GM10248 (cell line): ENCODE data around the gene CCSER2.

ENCODE experiments used
- CTCF ChIA-PET: fragments of 300-600 bp; sonication (Branson Sonifier 250); formaldehyde crosslinking; extraction: SDS; loops from one replicate; lab custom pipeline; 2021; ENCODE audit warnings: antibody characterized with exemption; lab: Yijun Ruan, JAX
- POLR2A ChIA-PET: fragments of 350-650 bp; sonication (Branson Sonifier 250); formaldehyde crosslinking; extraction: SDS; loops from one replicate; lab custom pipeline; 2020; ENCODE audit warnings: antibody characterized with exemption; lab: Yijun Ruan, JAX
- DNase-seq: peaks from one replicate; pipeline ENCODE4 v3.0.0; 2012; ENCODE audit errors: extremely low spot score
- TF ChIP-seq, protein P1 (sequence below): IDR thresholded peaks from 2 replicates; pipeline ENCODE4 v1.5.1; 2012; ENCODE audit warnings: mild to moderate bottlenecking, low read depth; ENCODE audit errors: extremely low read depth, missing control alignments, control extremely low read depth

The CCSER2 gene

DNA sequence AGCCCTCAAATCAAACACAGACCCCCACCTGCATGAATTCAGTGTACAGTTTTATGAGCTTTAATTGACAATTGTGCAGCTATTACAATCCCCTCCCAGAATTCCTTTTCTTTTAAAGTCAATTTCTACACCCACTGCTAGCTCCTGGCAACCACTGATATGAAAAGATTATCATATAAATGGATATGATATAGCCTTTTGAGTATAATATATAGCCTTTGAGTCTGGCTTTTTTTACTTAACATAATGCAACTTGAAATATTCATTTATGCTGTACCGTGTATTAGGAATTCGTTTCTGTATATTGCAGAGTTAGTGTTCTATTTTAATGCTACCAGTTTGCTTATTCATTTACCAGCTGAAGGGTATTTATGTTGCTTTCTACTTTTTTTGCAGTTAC lies 127.7 kb downstream of the CCSER2 start:
- TF ChIP-seq, protein P1, sequence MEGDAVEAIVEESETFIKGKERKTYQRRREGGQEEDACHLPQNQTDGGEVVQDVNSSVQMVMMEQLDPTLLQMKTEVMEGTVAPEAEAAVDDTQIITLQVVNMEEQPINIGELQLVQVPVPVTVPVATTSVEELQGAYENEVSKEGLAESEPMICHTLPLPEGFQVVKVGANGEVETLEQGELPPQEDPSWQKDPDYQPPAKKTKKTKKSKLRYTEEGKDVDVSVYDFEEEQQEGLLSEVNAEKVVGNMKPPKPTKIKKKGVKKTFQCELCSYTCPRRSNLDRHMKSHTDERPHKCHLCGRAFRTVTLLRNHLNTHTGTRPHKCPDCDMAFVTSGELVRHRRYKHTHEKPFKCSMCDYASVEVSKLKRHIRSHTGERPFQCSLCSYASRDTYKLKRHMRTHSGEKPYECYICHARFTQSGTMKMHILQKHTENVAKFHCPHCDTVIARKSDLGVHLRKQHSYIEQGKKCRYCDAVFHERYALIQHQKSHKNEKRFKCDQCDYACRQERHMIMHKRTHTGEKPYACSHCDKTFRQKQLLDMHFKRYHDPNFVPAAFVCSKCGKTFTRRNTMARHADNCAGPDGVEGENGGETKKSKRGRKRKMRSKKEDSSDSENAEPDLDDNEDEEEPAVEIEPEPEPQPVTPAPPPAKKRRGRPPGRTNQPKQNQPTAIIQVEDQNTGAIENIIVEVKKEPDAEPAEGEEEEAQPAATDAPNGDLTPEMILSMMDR: no peak
- CTCF ChIA-PET: interaction anchor here (1.7 to 1.8 kb wide), 2 partner anchors 26 to 81 kb away, joined by 4 to 6 read pairs; no protein-coding TSS in a partner anchor
- POLR2A ChIA-PET: no interaction called here
- DNase-seq: no peak

DNA sequence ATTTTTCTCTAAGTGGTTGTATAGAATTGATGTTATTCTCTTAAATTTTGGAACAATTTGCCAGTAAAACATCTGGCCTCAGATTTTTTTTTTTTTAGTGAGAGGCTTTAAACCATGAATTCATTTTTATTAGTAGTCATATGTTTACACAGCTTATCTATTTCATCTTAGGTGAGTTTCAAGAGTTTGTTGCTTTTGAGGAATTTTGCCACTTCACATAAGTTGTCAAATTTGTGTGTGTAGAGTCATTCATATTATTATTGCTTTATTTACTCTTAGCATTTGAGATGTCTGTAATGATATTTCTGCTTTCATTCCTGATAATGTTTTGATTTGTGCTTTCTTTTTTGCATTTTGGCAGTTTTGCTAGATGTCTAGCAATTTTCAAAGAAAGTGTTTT lies 132.1 kb downstream of the CCSER2 start:
- ChIA-PET CTCF (no interaction called here), POLR2A (no interaction called here)
- TF ChIP-seq, protein P1: no peak
- no peak for DNase-seq

DNA sequence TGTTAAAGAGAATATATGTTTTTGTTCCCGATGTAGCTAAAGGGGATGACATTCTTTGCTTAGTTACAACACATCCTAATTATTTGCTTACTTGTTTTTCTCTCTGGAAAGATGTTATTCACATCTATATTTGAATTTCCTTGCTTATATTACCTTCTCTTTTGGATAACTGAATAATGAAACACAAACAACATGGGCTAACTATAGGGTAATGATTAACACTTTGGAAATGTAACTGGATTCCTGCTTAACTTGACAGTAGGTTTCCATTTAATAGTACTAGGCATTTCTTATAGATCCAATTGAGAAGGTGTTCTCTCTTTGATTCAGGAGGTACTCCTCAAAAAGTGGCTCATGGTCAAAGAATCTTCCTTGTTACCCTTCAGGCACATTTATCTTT lies 141.1 kb downstream of the CCSER2 start:
- no peak for DNase-seq
- CTCF ChIA-PET: no interaction called here
- TF ChIP-seq, protein P1: no peak
- POLR2A ChIA-PET: no interaction called here

DNA sequence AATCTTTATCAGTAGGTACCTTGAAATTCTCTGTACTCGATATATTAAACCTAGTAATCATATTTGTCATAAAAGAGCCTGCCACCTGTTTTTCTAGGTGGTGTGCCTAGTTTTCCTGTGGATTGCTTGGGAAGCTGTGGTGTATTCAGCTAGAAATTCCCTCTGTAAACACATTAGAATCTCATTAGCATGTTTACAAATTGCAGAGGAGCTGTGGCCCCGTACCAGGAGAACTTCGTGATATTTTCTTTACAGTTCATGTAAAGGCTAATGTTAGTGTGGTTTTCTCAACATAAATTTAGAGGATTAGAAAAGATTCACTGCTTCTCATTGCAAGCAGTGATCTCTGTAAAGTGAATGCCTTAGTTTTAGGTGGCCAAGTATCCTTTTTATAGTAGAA lies 144.7 kb downstream of the CCSER2 start:
- ChIA-PET CTCF (no interaction called here), POLR2A (no interaction called here)
- no peak for DNase-seq
- TF ChIP-seq, protein P1: no peak

DNA sequence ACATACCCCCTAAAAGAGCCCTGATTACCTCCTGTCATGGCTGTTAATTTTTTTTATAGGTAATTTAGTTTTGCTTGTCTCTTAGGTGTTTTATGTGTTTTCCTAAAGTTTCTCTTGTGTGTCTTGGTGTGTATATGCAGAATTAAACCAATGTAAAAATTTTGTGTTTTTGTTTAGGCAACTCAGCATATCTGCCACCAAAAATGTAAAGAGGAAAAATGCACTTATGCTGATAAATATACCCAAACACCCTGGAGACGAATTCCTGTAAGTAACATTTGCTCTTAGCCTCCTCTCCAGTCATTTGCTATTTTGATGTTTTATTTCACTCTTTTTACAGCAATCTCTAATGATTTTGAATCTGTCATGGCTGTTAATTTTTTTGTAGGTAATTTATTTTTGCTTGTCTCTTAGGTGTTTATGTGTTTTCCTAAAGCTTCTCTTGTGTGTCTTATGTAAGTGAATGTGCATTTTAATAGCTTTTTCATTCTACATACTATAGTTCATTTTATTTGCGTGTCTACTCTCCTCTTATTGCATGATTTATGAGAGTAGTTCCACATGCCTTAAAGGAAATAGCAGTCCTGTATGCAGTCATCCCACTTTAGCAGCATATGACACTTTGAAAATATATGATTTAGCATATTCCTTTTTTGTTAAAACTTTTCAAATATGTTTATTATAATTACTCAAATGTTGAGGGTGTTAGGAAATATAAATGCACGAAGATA lies 149.2 kb downstream of the CCSER2 start:
- DNase-seq: no peak
- TF ChIP-seq, protein P1: no peak
- ChIA-PET POLR2A (no interaction called here), CTCF (interaction anchor here (1.3 kb wide), 1 partner anchor 60 kb away, joined by 4 read pairs; no protein-coding TSS in a partner anchor)

DNA sequence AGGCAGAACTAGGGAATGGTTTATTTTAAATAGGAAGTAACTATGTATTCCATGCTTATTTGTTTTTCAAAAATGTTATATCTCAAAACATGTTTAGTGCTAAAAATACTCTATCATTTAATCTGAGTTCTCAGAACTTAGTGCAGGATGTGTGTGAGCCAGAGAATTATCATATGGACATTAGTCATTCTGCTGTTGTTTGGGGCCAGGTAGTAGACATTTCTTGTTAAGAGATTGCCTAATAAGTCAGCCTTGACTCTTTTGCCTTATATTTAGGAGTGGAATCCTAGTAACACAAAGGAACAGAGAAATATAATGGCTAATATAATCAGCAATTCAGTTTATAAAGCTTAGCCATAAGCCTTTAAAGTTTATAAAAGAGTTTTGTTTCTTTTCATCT lies 149.8 kb downstream of the CCSER2 start:
- ChIA-PET POLR2A (no interaction called here), CTCF (no interaction called here)

More for the DNA sequence above, 149.8 kb downstream of the CCSER2 start:
- TF ChIP-seq, protein P1: no peak
- no peak for DNase-seq
